ENCODE results near the gene CDK13.

Gene CDK13

GRCh38 chr7:39948956-39949928 is 814 bp upstream of the CDK13 start:
- peak; percentile 97 for DNase-seq (ENCODE audit: low read depth in 2 of 2)

DNA sequence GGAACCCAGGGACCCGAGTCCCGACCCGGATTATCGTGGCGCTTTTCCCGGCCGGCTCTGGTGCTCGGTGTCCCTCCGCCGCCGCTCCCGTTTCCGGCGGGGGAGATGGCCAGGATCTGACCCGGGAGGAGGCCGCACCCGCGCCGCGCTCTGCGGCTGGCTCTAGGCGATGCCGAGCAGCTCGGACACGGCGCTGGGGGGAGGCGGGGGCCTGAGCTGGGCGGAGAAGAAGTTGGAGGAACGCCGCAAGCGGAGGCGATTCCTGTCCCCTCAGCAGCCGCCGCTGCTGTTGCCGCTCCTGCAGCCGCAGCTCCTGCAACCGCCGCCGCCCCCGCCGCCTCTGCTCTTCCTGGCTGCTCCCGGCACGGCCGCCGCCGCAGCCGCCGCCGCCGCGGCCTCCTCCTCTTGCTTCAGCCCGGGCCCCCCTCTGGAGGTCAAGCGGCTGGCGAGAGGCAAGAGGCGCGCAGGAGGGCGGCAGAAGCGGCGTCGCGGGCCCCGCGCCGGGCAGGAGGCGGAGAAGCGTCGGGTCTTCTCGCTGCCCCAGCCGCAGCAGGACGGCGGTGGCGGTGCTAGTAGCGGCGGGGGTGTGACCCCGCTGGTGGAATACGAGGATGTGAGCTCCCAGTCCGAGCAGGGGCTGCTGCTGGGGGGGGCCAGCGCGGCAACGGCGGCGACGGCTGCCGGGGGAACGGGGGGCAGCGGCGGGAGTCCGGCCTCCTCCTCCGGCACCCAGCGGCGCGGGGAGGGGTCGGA is 593 bp downstream of the CDK13 start:
- DNase-seq (ENCODE audit: low read depth in 2 of 2), result peak; percentile 24 to 29

GRCh38 chr7:39951226-39952194 is 1.5 kb downstream of the CDK13 start:
- DNase-seq (ENCODE audit: low read depth in 2 of 2), result peak; percentile 55 to 60

DNA sequence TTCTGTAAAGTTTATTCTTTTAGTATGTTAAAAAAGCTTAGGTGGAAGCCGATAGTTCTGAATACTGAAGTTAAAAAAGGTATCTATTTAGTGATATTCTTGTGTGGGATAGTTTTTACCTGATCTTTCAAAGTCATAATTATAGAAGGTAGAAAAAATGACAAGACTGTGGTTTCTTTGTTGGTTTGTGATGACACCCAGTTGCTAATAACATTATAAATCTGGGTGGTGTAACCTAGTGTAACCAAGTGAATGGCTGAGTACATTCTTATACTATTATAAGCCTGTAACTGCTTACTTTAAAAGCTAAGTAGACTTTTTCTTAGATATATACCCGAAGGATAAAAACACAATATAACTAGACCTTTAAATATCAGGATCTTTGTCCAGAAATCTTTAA is 2.3 kb downstream of the CDK13 start:
- DNase-seq (ENCODE audit: low read depth in 2 of 2), result no peak

DNA sequence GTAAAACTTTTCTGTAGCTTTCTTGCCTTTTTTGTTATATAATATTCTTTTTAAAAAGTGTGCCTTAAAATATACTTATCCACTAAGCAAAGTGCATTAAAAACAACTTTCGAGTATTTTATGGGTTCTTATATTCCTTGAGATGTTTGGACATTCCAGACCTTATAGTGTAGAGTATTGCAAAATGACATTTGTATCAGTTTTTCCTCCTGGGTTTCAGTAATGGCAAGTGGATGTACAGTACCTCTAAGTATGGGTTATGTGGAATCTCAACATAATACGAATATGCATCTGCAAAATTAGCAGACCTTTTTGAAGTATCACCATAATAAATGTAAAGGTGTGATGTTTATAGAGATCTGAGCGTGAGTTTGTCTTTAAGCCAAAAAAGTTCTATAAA is 2.7 kb downstream of the CDK13 start:
- no peak for DNase-seq (ENCODE audit: low read depth in 2 of 2)

GRCh38 chr7:39954694-39955093 is 4.6 kb downstream of the CDK13 start:
- no peak for DNase-seq (ENCODE audit: low read depth in 2 of 2)

GRCh38 chr7:39958038-39958437 is 8.0 kb downstream of the CDK13 start:
- DNase-seq (ENCODE audit: low read depth in 2 of 2), result no peak

DNA sequence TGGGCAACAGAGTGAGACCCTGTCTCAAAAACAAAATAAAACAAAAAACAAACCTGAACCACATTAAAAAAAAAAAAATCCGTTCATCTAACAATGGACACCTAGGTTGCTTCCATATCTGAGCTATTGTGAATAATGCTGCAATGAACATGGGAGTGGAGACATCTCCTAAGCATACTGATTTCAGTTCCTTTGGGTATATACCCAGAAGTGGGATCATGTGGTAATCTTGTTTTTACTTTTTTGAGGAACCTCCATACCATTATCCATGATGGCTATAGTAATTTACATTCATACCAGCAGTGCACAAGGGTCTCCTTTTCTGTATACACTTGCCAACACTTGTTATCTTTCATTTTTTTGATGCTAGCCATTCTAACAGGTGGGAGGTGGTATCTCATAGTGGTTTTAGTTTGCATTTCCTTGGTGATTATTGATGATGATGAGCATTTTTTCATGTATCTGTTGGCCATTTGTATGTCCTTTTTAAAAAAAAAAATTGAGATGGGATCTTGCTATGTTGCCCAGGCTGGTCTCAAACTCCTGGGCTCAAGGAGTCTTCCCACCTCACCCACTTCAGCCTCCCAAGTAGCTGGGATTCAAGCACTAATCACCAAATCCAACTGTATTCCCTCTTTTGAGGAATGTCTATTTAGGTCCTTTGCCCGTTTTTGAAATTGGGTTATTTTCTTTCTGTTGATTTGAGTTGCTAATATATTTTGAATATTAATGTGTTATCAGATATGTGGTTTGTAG is 17.5 kb downstream of the CDK13 start:
- DNase-seq (ENCODE audit: low read depth in 2 of 2), result no peak

DNA sequence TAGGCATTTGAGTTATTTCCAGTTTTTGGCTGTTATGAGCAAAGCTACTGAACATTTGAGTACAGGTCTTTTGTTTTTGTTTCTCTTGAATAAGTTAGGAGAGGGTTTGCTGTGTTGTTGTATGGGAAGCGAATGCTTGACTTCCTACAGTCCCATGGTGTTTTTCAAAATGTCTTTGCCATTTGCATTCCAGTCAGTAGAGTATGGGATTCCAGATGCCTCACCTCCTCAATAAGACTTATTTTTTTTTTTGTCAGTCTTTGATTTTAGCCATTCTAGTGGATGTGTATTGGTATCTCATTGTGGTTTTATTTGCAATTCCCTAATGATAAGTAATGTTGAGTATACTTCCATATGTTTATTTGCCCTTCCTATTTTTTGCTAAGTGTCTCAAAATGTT is 19.4 kb downstream of the CDK13 start:
- DNase-seq (ENCODE audit: low read depth in 2 of 2), result no peak

GRCh38 chr7:39971924-39972323 is 21.9 kb downstream of the CDK13 start:
- no peak for DNase-seq (ENCODE audit: low read depth in 2 of 2)

DNA sequence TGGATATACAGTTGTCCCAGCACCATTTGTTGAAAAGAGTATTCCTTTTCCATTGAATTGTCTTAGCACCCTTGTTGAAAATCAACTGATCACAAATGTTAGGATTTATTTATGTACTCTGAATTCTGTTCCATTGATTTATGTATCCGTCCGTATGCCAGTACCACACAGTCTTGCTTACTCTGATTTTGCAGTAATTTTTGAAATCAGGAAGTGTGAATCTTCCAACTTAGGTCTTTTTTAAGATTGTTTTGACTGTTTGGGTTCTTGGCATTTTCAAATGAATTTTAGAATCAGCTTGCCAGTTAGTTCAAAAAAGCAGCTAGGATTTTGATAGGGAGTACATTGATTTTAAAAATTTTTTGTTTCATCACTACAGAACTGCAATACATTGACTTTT is 23.7 kb downstream of the CDK13 start:
- DNase-seq (ENCODE audit: low read depth in 2 of 2), result no peak

GRCh38 chr7:39978230-39978934 is 28.3 kb downstream of the CDK13 start:
- no peak for DNase-seq (ENCODE audit: low read depth in 2 of 2)

- no peak for DNase-seq (ENCODE audit: low read depth in 2 of 2)
Observed at GRCh38 chr7:39979406-39980073, 29.5 kb downstream of the CDK13 start.

DNA sequence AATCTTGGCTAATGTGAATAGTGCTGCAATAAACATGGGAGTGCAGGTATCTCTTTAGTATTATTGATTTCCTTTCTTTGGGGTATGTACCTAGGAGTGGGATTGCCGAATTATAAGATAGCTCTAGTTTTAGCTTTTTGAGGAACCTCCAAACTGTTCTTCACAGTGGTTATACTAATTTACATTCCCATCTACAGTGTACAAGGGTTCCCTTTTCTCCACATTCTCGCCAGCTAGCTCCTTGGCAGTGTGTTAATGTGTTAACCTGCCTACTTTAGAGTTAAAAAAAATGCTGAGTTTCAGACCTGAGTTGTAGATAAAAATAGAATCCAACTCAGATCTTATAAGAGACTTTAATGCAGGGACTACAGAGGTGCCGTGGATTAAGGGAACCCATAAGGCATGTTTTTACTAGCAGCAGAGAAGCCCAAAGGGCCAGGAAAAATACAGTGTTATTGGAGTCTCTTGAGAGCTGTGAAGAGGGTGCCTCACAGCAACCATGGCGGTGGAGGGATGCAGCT is 35.4 kb downstream of the CDK13 start:
- DNase-seq (ENCODE audit: low read depth in 2 of 2), result no peak

DNA sequence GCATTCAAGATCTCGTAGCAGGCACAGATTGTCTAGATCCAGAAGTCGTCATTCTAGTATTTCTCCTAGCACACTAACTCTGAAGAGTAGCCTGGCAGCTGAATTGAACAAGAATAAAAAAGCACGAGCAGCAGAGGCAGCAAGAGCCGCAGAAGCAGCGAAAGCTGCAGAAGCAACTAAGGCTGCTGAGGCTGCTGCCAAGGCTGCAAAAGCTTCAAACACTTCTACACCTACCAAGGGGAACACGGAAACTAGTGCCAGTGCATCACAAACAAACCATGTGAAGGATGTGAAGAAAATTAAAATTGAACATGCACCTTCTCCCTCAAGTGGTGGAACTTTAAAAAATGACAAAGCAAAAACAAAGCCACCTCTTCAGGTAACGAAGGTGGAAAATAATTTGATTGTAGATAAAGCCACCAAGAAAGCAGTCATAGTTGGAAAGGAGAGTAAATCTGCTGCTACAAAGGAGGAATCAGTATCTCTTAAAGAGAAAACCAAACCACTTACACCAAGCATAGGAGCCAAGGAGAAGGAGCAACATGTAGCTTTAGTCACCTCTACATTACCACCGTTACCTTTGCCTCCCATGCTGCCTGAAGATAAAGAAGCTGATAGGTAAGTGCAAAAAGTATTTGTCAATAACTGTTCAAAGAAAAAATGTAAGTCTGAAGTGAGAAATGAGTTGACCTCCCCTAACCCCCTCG is 37.7 kb downstream of the CDK13 start:
- no peak for DNase-seq (ENCODE audit: low read depth in 2 of 2)

GRCh38 chr7:40000734-40001315 is 50.8 kb downstream of the CDK13 start:
- no peak for DNase-seq (ENCODE audit: low read depth in 2 of 2)

- no peak for DNase-seq (ENCODE audit: low read depth in 2 of 2)
Observed at GRCh38 chr7:40001649-40002048, 51.6 kb downstream of the CDK13 start.

DNA sequence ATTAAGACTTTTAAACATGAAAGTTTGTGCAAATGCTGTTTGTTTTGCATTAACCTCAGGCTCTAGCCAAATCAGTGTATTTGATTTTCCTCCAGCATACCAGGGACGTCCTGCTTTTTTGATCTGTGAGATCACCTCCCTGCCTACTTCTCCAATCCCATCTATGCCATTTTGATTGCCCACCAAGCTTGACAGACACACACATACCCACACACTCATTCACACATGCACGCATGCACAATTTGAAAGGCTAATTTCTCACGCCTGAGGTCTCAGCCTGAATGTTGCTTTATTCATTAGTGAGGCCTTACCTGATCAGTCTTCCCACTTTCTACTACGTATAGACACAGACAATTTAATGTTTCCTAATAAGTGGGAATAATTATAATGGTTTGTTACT is 53.5 kb downstream of the CDK13 start:
- DNase-seq (ENCODE audit: low read depth in 2 of 2), result no peak

All from stimulated activated CD8-positive, alpha-beta memory T cell treated with anti-CD3 and anti-CD28 coated beads, Interleukin-15, amount 100 ng/mL, for 48 hours (primary cell).